ENCODE results near the gene CFAP97D2.

DNA sequence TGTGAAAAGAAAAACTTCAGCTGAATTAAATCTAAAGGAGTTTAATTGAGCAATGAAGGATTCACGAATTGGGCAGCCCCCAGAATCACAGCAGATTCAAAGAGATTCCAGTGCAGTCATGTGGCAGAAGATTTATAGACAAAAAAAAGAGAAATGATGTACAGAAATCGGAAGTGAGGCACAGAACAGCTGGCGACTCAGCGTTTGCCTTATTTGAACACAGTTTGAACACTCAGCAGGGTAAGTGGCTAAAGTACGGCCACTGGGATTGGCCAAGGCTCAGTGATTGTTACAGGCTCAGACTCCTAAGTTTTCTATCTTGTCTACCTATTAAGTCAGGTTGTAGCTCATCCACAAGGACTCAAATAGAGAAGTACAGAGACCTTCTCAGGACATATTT, 11.6 kb upstream of the CFAP97D2 start:
- TF ChIP-seq, protein P1, sequence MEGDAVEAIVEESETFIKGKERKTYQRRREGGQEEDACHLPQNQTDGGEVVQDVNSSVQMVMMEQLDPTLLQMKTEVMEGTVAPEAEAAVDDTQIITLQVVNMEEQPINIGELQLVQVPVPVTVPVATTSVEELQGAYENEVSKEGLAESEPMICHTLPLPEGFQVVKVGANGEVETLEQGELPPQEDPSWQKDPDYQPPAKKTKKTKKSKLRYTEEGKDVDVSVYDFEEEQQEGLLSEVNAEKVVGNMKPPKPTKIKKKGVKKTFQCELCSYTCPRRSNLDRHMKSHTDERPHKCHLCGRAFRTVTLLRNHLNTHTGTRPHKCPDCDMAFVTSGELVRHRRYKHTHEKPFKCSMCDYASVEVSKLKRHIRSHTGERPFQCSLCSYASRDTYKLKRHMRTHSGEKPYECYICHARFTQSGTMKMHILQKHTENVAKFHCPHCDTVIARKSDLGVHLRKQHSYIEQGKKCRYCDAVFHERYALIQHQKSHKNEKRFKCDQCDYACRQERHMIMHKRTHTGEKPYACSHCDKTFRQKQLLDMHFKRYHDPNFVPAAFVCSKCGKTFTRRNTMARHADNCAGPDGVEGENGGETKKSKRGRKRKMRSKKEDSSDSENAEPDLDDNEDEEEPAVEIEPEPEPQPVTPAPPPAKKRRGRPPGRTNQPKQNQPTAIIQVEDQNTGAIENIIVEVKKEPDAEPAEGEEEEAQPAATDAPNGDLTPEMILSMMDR (conservative IDR thresholded peaks at IDR 0.05 in 1 of 2, IDR thresholded peaks at IDR 0.05 in 1 of 2; ENCODE audit: extremely low read depth in 1 of 2, insufficient read depth in 1 of 2, low read depth in 1 of 2, low read length in 2 of 2) = no peak
- no peak for TF ChIP-seq EZH2 (IDR thresholded peaks at IDR 0.05; ENCODE audit: borderline replicate concordance, low read length)

Data from mammary epithelial cell (primary cell).